Lower lobe of right lung (tissue), 2 donors: Measurements from ENCODE around the gene RYR1. TPM values are rescaled to one million over a fixed set of nuclear protein-coding genes. Genes with fewer than 3 reads are reported as not detected.

Experiments
- ATAC-seq, 2 donors: fragments of 200-7000 bp; cut with Tn5 transposase; one replicate each; pipeline ENCODE4 v1.9.1; 2020 to 2022; ENCODE audit warnings: mild to moderate bottlenecking in 2 of 2, moderate library complexity in 2 of 2
- DNase-seq: peaks from one replicate; pipeline ENCODE4 v3.0.0-alpha.2; 2020
- H3K27ac ChIP-seq: fragments of 200-600 bp; one replicate; pipeline ENCODE4 v1.8.0; 2022
- H3K27me3 ChIP-seq: fragments of 200-600 bp; one replicate; pipeline ENCODE4 v1.8.0; 2022; ENCODE audit warnings: low read depth
- H3K36me3 ChIP-seq: fragments of 200-600 bp; one replicate; pipeline ENCODE4 v1.8.0; 2022; ENCODE audit warnings: mild to moderate bottlenecking
- H3K4me1 ChIP-seq: fragments of 200-600 bp; one replicate; pipeline ENCODE4 v1.8.0; 2022
- H3K4me3 ChIP-seq: fragments of 200-600 bp; one replicate; pipeline ENCODE4 v1.8.0; 2022; ENCODE audit warnings: mild to moderate bottlenecking
- H3K9me3 ChIP-seq: fragments of 200-600 bp; one replicate; pipeline ENCODE4 v1.8.0; 2022
- intact Hi-C: fragments of 100-400 bp; cut with DNase I; formaldehyde crosslinking; loops from one replicate; pipeline ENCODE4 v1.11.0; 2022
- total RNA-seq: library from RNA; stranded (reverse); fragmentation: NEBNext Ultra II Directional; extraction: Animal tissue kit (Norgen Biotek cat#: 25700); gene quantifications from one replicate; pipeline ENCODE4 v1.2.1, GENCODE V29; 2021
- TF ChIP-seq, protein P1 (sequence below): fragments of 200-600 bp; IDR thresholded peaks from one replicate; pipeline ENCODE4 v1.8.0; 2022; ENCODE audit warnings: antibody characterized with exemption, mild to moderate bottlenecking
- donor health status: DM: no; HTN: yes; CAD: no; lungs with severe emphysema.

The RYR1 gene
- total RNA-seq, 1 donor from 2014 or later: 9.2 TPM

DNA sequence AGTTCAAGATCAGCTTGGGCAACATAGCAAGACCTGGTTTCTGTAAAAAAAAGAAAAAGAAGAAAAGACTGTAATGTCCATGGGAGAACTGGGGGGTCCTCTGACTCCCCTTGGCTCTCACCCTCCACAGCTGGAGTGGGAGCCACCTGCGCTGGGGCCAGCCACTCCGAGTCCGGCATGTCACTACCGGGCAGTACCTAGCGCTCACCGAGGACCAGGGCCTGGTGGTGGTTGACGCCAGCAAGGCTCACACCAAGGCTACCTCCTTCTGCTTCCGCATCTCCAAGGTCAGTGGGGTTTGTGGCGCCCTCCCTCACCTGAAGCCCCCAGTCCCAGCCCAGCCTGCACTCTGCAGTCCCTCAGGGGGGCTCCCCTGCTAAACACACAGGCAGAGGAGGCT lies 14.7 kb downstream of the RYR1 start:
- TF ChIP-seq, protein P1, sequence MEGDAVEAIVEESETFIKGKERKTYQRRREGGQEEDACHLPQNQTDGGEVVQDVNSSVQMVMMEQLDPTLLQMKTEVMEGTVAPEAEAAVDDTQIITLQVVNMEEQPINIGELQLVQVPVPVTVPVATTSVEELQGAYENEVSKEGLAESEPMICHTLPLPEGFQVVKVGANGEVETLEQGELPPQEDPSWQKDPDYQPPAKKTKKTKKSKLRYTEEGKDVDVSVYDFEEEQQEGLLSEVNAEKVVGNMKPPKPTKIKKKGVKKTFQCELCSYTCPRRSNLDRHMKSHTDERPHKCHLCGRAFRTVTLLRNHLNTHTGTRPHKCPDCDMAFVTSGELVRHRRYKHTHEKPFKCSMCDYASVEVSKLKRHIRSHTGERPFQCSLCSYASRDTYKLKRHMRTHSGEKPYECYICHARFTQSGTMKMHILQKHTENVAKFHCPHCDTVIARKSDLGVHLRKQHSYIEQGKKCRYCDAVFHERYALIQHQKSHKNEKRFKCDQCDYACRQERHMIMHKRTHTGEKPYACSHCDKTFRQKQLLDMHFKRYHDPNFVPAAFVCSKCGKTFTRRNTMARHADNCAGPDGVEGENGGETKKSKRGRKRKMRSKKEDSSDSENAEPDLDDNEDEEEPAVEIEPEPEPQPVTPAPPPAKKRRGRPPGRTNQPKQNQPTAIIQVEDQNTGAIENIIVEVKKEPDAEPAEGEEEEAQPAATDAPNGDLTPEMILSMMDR: no peak
- no peaks in the 10 kb centered on the region for H3K27me3 ChIP-seq
- DNase-seq (no peak), ATAC-seq (no peak)
- no peak overlapping the region for H3K27ac ChIP-seq
- H3K4me3 ChIP-seq: no peak overlapping the region
- no peaks in the 10 kb centered on the region for H3K36me3 ChIP-seq
- H3K9me3 ChIP-seq: no peaks in the 10 kb centered on the region
- no peaks in the 10 kb centered on the region for H3K4me1 ChIP-seq
- intact Hi-C loops: no loop called here

DNA sequence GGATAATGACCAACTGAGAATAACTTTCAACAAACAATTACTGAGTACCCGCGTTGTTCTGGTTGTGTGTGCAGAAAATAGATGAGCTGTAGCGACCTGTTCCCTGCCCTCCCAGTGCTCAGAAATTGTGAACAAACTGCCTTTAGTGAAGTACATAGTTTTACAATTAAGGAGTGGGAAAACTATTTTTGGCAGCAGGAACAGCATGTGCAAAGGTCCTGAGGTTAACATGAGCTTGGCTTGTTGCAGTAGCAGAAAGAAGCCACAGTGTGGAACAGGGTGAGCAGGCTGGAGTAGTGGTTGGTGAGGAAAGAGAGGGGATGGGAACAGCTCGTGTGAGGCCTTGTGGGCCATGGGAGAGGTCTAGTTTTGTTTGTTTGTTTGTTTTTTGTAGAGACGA lies 16.0 kb downstream of the RYR1 start:
- H3K27me3 ChIP-seq: no peaks in the 10 kb centered on the region
- H3K27ac ChIP-seq: no peak overlapping the region
- no peaks in the 10 kb centered on the region for H3K9me3 ChIP-seq
- H3K36me3 ChIP-seq: no peaks in the 10 kb centered on the region
- H3K4me3 ChIP-seq: no peak overlapping the region
- DNase-seq (no peak), ATAC-seq (no peak)
- TF ChIP-seq, protein P1: no peak
- H3K4me1 ChIP-seq: no peaks in the 10 kb centered on the region
- intact Hi-C loops: no loop called here

DNA sequence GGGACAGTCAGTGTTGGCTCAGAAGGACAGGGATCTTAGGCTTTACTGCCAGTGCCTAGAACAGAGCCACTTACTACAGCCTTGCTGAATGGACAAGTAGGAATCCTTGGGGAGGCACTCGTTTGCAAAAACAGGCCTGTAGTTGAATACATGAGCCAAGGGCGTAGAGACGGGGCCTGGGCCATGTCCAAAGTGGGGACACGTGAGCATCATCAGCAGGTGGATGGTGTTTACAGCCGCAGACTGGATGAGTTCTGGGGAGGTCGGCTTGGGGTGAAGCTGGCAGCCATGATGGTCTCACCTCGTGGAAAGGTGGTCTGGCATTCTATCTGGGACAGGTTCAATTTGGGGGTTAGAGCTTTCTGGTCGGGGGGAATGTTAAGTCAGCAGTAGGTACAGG lies 17.5 kb downstream of the RYR1 start:
- no peak for ATAC-seq
- no peaks in the 10 kb centered on the region for H3K27me3 ChIP-seq
- no peaks in the 10 kb centered on the region for H3K36me3 ChIP-seq
- no peak for DNase-seq
- TF ChIP-seq, protein P1: no peak
- H3K4me1 ChIP-seq: no peaks in the 10 kb centered on the region
- intact Hi-C loops: no loop called here
- no peak overlapping the region for H3K27ac ChIP-seq
- H3K4me3 ChIP-seq: no peak overlapping the region
- no peaks in the 10 kb centered on the region for H3K9me3 ChIP-seq

DNA sequence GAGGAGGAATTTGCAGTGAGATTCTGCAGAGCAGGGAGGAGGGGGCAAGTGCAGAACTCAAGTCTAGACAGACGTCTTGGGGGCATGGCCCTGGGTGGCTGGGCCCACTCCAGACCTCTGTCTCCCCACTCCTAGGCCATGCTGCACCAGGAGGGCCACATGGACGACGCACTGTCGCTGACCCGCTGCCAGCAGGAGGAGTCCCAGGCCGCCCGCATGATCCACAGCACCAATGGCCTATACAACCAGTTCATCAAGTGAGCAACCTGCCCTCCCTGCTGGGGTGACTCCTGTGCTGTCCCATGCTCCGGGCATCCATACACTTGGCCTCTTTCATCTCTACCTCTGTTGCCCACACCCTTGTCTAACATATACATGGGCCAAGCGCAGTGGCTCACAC lies 18.1 kb downstream of the RYR1 start:
- DNase-seq (no peak), ATAC-seq (no peak)
- no peaks in the 10 kb centered on the region for H3K4me1 ChIP-seq
- H3K27ac ChIP-seq: no peak overlapping the region
- intact Hi-C loops: no loop called here
- TF ChIP-seq, protein P1: no peak
- no peaks in the 10 kb centered on the region for H3K36me3 ChIP-seq
- H3K4me3 ChIP-seq: no peak overlapping the region
- H3K9me3 ChIP-seq: no peaks in the 10 kb centered on the region
- H3K27me3 ChIP-seq: no peaks in the 10 kb centered on the region

DNA sequence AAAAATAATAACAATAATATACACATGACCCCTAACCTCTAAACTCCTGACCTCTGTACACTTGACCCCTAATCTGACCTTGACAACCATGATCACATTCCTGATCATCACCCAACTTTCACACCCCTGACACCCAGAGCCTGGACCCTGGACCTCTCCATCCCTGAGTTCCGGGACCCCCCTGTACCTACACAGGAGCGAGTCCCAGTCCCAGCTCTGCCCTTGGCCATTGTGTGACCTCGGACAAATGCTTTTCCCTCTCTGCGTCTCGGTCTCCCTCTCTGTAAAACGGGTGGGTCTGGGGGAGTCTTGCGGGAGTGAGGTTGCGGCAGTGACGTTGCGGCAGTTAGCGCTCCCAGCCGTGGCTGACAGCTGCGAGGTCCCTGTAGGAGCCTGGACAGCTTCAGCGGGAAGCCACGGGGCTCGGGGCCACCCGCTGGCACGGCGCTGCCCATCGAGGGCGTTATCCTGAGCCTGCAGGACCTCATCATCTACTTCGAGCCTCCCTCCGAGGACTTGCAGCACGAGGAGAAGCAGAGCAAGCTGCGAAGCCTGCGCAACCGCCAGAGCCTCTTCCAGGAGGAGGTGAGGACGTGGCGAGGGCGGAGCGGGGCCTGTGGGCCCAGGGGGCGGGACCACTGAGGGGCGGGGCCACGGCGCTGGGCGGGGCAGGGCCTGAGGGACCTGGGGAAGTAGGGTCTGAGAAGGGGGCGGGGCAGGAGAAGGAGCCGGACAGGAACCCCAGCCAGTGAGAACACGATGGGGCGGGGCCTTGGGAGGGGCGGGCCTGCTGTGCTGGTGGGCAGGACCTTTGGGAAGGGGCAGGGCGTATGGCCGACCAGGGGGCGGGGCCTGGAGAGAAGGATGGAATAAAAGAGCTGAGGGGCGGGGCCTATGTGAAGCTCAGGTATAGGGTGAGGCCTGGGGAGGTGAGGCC lies 19.2 kb downstream of the RYR1 start:
- no peak overlapping the region for H3K4me3 ChIP-seq
- intact Hi-C loops: no loop called here
- DNase-seq (no peak), ATAC-seq (peak in 1 of 2 donors; percentile 16)
- TF ChIP-seq, protein P1: no peak
- H3K36me3 ChIP-seq: no peaks in the 10 kb centered on the region
- no peak overlapping the region for H3K27ac ChIP-seq
- H3K4me1 ChIP-seq: no peaks in the 10 kb centered on the region
- no peaks in the 10 kb centered on the region for H3K27me3 ChIP-seq
- H3K9me3 ChIP-seq: no peaks in the 10 kb centered on the region
